Peyer's patch (tissue), 4 donors: ENCODE measurements around the gene KLHL3. TPM values are rescaled to one million over a fixed set of nuclear protein-coding genes. Genes with fewer than 3 reads are reported as not detected.

ENCODE experiments used
- DNase-seq, 3 donors: peaks; one replicate each; pipeline ENCODE4 v3.0.0-alpha.2; 2017 to 2019
- H3K27ac ChIP-seq, 4 donors: fragments of 200-600 bp; sonication (generic); one replicate each; pipeline ENCODE4 v1.5.1; 2016 to 2019
- H3K27me3 ChIP-seq, 2 donors: fragments of 200-600 bp; sonication (generic); one replicate each; pipeline ENCODE4 v1.5.1; 2019
- H3K36me3 ChIP-seq, 3 donors: fragments of 200-600 bp; sonication (generic); one replicate each; pipeline ENCODE4 v1.5.1; 2016 to 2019
- H3K4me1 ChIP-seq, 4 donors: fragments of 200-600 bp; sonication (generic); one replicate each; pipeline ENCODE4 v1.5.1; 2016 to 2019
- H3K4me3 ChIP-seq, 4 donors: fragments of 200-600 bp; sonication (generic); 1 replicate in 3 of 4; 2 replicates in 1 of 4; pipeline ENCODE4 v1.5.1; 2016 to 2019; ENCODE audit warnings: mild to moderate bottlenecking in 1 of 4
- H3K9me3 ChIP-seq, 4 donors: fragments of 200-600 bp; sonication (generic); one replicate each; pipeline ENCODE4 v1.5.1; 2016 to 2019; ENCODE audit warnings: mild to moderate bottlenecking in 1 of 4
- POLR2A ChIP-seq, 2 donors: fragments of 450-650 bp; IDR thresholded peaks; one replicate each; pipeline ENCODE4 v1.5.1; 2017; ENCODE audit warnings: antibody characterized with exemption in 2 of 2, mild to moderate bottlenecking in 2 of 2, moderate library complexity in 2 of 2
- total RNA-seq, 4 donors: library from RNA; depleted of rRNA; stranded (reverse); fragments of >200 nt; gene quantifications; one replicate each; pipeline ENCODE4 v1.1.0, GENCODE V29; 2016
- TF ChIP-seq, protein P1 (sequence below), 6 experiments: fragments of 450-650 bp in 4 of 6; fragments of 200-600 bp in 2 of 6; sonication (generic) in 1 of 6; IDR thresholded peaks; one replicate each; pipeline ENCODE4 v1.5.1; 2017 to 2019; ENCODE audit warnings: antibody characterized with exemption in 6 of 6, mild to moderate bottlenecking in 3 of 6, moderate library complexity in 1 of 6

The KLHL3 gene
- total RNA-seq, 4 donors from 2014 or later: 5.0 to 9.5 (median 6.3) TPM

DNA sequence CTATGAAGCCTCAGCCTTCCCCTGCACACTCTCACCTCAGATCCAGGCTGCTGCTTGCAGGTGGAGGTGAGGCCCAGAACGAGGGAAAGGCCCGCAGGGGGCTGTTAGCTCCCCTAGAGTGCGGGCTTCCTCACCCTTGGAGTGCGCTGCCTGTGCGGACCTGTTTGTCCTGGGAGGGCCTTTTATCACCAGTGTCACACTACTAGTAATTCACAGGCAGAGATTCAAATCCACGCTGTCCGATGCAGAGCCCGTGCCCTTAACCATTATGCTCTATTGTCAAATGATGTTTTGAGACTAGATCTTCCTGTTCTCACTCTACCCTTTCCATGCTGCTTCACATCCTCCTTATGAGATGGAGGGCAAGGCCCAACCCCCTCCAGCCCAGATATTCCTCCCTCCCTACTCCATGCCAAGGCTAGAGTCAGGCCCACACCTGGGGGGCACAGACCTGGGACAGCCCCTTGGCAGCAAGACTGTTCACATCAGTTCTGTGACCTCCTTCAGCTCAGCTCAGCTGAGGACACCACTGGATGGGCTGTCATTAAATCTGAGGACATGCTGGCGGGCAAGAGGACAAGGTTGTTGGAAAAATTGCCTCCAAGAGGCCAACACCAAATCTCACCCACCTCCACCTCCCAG lies 124.0 kb downstream of the KLHL3 start:
- H3K4me1 ChIP-seq: no peaks in the 10 kb centered on the region

DNA sequence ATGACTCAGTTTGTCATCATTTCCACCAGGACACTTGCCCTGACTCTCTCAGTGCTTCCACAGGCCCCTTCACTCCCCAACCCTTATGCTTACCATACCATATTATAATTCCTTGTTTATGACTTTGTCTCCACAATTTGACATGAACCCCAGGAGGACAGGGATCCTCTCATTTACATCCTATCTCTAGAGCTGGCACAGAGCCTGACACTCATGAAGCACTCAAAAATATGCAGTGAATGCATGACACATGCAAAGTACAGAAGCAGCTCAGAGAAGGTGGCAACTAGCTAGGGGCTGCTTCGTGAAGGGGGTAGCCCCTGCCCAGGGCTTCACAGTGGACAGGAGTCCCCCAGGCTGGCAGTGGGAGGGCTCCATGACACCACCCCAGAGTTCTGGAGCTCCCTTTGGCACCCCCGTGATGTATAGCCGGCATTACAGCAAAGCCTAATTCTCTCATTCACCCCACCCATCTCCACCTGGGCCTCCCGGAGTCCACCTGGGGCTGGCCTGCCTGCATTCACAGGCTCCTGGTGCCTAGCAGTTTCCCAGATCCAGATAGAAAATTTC lies 124.8 kb downstream of the KLHL3 start:
- Histone ChIP-seq H3K4me1 (no peaks in the 10 kb centered on the region), H3K27ac (no peak overlapping the region), H3K36me3 (no peaks in the 10 kb centered on the region), H3K4me3 (no peak overlapping the region), H3K9me3 (no peaks in the 10 kb centered on the region), H3K27me3 (no peaks in the 10 kb centered on the region)
- no peak for TF ChIP-seq POLR2A (IDR thresholded peaks at IDR 0.05)
- TF ChIP-seq, protein P1, sequence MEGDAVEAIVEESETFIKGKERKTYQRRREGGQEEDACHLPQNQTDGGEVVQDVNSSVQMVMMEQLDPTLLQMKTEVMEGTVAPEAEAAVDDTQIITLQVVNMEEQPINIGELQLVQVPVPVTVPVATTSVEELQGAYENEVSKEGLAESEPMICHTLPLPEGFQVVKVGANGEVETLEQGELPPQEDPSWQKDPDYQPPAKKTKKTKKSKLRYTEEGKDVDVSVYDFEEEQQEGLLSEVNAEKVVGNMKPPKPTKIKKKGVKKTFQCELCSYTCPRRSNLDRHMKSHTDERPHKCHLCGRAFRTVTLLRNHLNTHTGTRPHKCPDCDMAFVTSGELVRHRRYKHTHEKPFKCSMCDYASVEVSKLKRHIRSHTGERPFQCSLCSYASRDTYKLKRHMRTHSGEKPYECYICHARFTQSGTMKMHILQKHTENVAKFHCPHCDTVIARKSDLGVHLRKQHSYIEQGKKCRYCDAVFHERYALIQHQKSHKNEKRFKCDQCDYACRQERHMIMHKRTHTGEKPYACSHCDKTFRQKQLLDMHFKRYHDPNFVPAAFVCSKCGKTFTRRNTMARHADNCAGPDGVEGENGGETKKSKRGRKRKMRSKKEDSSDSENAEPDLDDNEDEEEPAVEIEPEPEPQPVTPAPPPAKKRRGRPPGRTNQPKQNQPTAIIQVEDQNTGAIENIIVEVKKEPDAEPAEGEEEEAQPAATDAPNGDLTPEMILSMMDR (IDR thresholded peaks at IDR 0.05): no peak
- DNase-seq: no peak

More for the DNA sequence above, 124.0 kb downstream of the KLHL3 start:
- no peaks in the 10 kb centered on the region for H3K9me3 ChIP-seq
- no peaks in the 10 kb centered on the region for H3K27me3 ChIP-seq
- H3K36me3 ChIP-seq: no peaks in the 10 kb centered on the region
- DNase-seq: no peak
- no peak overlapping the region for H3K27ac ChIP-seq
- H3K4me3 ChIP-seq: no peak overlapping the region
- no peak for TF ChIP-seq POLR2A (IDR thresholded peaks at IDR 0.05)
- TF ChIP-seq, protein P1 (IDR thresholded peaks at IDR 0.05): no peak

DNA sequence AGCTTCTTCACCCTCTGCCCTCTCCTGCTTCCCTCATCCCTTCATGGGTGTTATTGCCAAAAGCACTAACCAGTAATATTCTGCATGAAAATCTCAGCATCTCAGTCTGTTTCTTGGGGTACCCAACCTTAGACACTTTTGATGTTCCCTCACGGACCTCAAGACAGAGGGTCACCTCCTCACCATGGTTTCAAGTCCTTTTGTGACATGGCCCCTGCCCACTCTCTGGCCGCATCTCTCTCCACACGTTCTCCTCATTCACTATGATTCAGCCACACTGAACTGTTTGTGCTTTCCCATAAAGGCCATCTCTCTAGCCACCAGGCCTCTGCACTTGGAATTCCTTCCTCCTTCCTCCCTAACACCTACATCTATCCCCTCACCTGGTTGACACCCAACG lies 125.3 kb downstream of the KLHL3 start:
- H3K4me1 ChIP-seq: no peaks in the 10 kb centered on the region
- DNase-seq: no peak
- TF ChIP-seq, protein P1 (IDR thresholded peaks at IDR 0.05): no peak
- no peak for TF ChIP-seq POLR2A (IDR thresholded peaks at IDR 0.05)
- no peaks in the 10 kb centered on the region for H3K27me3 ChIP-seq
- H3K4me3 ChIP-seq: no peak overlapping the region
- no peaks in the 10 kb centered on the region for H3K36me3 ChIP-seq
- no peak overlapping the region for H3K27ac ChIP-seq
- no peaks in the 10 kb centered on the region for H3K9me3 ChIP-seq

DNA sequence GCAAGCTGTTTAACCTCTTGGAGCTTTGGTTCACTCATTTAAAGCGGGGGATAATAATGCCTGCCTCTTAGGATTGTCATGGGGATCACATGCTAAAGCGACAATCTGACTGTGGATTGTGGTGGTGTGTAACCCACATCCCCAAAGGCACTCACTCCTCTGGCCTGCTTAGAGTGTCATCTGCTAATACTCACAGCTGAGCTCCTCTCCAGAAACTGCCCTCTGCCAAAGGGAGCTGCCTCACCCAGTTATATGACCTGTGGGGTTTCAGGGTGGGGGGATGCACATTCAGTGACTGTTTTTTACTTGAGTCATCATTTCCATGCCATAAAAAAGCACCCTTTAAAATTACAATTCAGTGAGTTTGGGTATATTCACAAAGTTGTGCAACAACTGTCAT lies 126.8 kb downstream of the KLHL3 start:
- no peak for DNase-seq
- TF ChIP-seq, protein P1 (IDR thresholded peaks at IDR 0.05): no peak
- no peak for TF ChIP-seq POLR2A (IDR thresholded peaks at IDR 0.05)
- no peaks in the 10 kb centered on the region for H3K27me3 ChIP-seq
- no peaks in the 10 kb centered on the region for H3K36me3 ChIP-seq
- no peak overlapping the region for H3K27ac ChIP-seq
- no peaks in the 10 kb centered on the region for H3K4me1 ChIP-seq
- no peaks in the 10 kb centered on the region for H3K9me3 ChIP-seq
- no peak overlapping the region for H3K4me3 ChIP-seq

DNA sequence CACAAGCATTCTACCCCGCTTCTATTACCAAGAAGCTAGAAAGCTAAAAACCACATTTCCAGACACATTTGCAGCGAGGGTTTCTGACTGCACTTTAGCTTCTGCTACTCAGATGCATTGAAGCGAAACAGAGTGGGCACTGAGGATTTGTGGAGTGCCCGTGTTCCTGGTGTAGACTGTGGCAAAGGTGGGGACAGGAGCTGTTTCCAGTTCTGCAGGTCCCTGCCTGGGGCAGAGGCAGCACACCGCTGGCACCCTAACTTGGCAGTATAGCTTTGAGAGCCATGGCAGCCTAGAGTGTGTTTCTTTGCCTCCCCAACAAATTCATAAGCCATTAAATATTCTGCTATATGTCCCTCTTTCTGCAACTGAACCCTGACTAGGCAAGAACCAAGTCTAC lies 128.1 kb downstream of the KLHL3 start:
- Histone ChIP-seq H3K36me3 (no peaks in the 10 kb centered on the region), H3K27ac (no peak overlapping the region), H3K27me3 (no peaks in the 10 kb centered on the region), H3K4me3 (no peak overlapping the region), H3K4me1 (no peaks in the 10 kb centered on the region), H3K9me3 (no peaks in the 10 kb centered on the region)
- DNase-seq: no peak
- TF ChIP-seq, protein P1 (IDR thresholded peaks at IDR 0.05): no peak
- TF ChIP-seq POLR2A (IDR thresholded peaks at IDR 0.05): no peak
